Fibroblast of lung (primary cell): ENCODE data around the gene PLXNA4. TPM values are rescaled to one million over a fixed set of nuclear protein-coding genes. Genes with fewer than 3 reads are reported as not detected.

Experiments
- DNase-seq, 2 donors: peaks; one replicate each; pipeline versions ENCODE4 v3.0.0 to v3.0.0-alpha.2; 2010; ENCODE audit warnings: low read depth in 2 of 2
- H2AFZ ChIP-seq: 2 replicates; pipeline ENCODE4 v1.5.1; 2012; ENCODE audit warnings: low read length, control low read depth, inconsistent platforms
- H3K27ac ChIP-seq: 2 replicates; pipeline ENCODE4 v1.5.1; 2011; ENCODE audit warnings: low read length, control low read depth; ENCODE audit not compliant: insufficient read depth
- H3K27me3 ChIP-seq: 2 replicates; pipeline ENCODE4 v1.5.1; 2011; ENCODE audit warnings: mild to moderate bottlenecking, low read length; ENCODE audit not compliant: control insufficient read depth, insufficient read depth
- H3K36me3 ChIP-seq: 2 replicates; pipeline ENCODE4 v1.5.1; 2011; ENCODE audit warnings: low read length; ENCODE audit not compliant: control insufficient read depth, insufficient read depth
- H3K4me1 ChIP-seq: 2 replicates; pipeline ENCODE4 v1.5.1; 2011; ENCODE audit warnings: low read length; ENCODE audit not compliant: control insufficient read depth, insufficient read depth; ENCODE audit errors: extremely low read depth
- H3K4me2 ChIP-seq: 2 replicates; pipeline ENCODE4 v1.5.1; 2011; ENCODE audit warnings: low read length, control low read depth; ENCODE audit not compliant: insufficient read depth; ENCODE audit errors: extremely low read depth
- H3K4me3 ChIP-seq, 4 experiments: fragments of 200-600 bp in 1 of 4; sonication (generic) in 1 of 4; replicated peaks in 1 of 4; 2 replicates each; pipeline ENCODE4 v1.5.1; 2011 to 2016; ENCODE audit warnings: low read length in 4 of 4, low read depth in 3 of 4, mild to moderate bottlenecking in 3 of 4, control low read depth in 2 of 4, inconsistent platforms in 1 of 4, mixed read lengths in 1 of 4; ENCODE audit not compliant: insufficient read depth in 1 of 4; ENCODE audit errors: control extremely low read depth in 1 of 4
- H3K79me2 ChIP-seq: 2 replicates; pipeline ENCODE4 v1.5.1; 2012; ENCODE audit warnings: mild to moderate bottlenecking, low read length, inconsistent platforms; ENCODE audit not compliant: control insufficient read depth, insufficient read depth
- H3K9ac ChIP-seq: 2 replicates; pipeline ENCODE4 v1.5.1; 2011; ENCODE audit warnings: mild to moderate bottlenecking, low read length, control low read depth; ENCODE audit not compliant: insufficient read depth
- H3K9me3 ChIP-seq: 2 replicates; pipeline ENCODE4 v1.5.1; 2012; ENCODE audit warnings: low read depth, low read length; ENCODE audit not compliant: control insufficient read depth, insufficient read depth
- H4K20me1 ChIP-seq: 2 replicates; pipeline ENCODE4 v1.5.1; 2011; ENCODE audit warnings: low read length; ENCODE audit not compliant: control insufficient read depth, insufficient read depth; ENCODE audit errors: extremely low read depth
- EZH2 ChIP-seq: IDR thresholded peaks from 2 replicates; pipeline ENCODE4 v1.5.1; 2012; ENCODE audit warnings: low read length, control low read depth, mild to moderate bottlenecking; ENCODE audit errors: missing control alignments
- polyA plus RNA-seq, 2 donors: library from polyadenylated mRNA; depleted of rRNA in 1 of 2; stranded (reverse) in 1 of 2; unstranded in 1 of 2; fragments of >200 nt; gene quantifications; 2 replicates each; pipeline ENCODE4 v1.2.1, GENCODE V29; 2011 to 2012; ENCODE audit warnings: missing spikeins in 1 of 2
- total RNA-seq: library from RNA; depleted of rRNA; stranded (reverse); fragments of >200 nt; gene quantifications from 2 replicates; pipeline ENCODE4 v1.2.1, GENCODE V29; 2014
- TF ChIP-seq, protein P1 (sequence below), 2 donors: IDR thresholded peaks in 1 of 2; conservative IDR thresholded peaks in 1 of 2; 1 replicate in 1 of 2; 2 replicates in 1 of 2; pipeline ENCODE4 v1.5.1; 2011 to 2012; ENCODE audit warnings: low read length in 2 of 2, control low read depth in 1 of 2, inconsistent platforms in 1 of 2, low read depth in 1 of 2, mild to moderate bottlenecking in 1 of 2

The PLXNA4 gene
- total and polyA plus RNA-seq, 2 donors (not counting 1 experiment from before 2014, with no cell fraction given), result 1.2 to 1.5 TPM

DNA sequence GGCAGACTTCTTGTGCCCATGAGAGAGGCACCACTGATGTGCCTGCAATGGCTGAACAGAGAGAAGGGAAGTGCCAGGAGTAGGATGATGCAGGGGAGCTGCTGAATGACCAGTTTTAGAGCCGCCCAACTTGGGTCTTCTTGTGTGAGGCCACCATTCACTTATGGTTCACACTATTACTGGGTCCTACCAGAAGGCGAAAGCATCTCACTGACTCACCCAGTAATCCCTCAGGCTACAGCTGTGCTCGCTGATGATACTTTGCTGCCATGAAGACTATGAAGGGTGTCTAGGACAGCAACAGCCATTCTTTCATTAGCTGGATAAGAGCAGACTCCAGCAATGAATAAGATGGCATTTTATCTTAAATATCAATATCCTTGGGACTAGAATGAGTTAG, 47.6 kb downstream of the PLXNA4 start:
- DNase-seq, result no peak
- no peaks in the 10 kb centered on the region for H3K27me3 ChIP-seq
- no peaks in the 10 kb centered on the region for H3K4me1 ChIP-seq
- no peak overlapping the region for H3K27ac ChIP-seq
- no peak overlapping the region for H3K4me2 ChIP-seq
- H3K4me3 ChIP-seq, result no peak overlapping the region
- no peak overlapping the region for H3K9ac ChIP-seq
- H2AFZ ChIP-seq, result no peak overlapping the region
- H3K36me3 ChIP-seq, result no peaks in the 10 kb centered on the region
- no peaks in the 10 kb centered on the region for H3K79me2 ChIP-seq
- no peak for TF ChIP-seq EZH2
- TF ChIP-seq, protein P1, sequence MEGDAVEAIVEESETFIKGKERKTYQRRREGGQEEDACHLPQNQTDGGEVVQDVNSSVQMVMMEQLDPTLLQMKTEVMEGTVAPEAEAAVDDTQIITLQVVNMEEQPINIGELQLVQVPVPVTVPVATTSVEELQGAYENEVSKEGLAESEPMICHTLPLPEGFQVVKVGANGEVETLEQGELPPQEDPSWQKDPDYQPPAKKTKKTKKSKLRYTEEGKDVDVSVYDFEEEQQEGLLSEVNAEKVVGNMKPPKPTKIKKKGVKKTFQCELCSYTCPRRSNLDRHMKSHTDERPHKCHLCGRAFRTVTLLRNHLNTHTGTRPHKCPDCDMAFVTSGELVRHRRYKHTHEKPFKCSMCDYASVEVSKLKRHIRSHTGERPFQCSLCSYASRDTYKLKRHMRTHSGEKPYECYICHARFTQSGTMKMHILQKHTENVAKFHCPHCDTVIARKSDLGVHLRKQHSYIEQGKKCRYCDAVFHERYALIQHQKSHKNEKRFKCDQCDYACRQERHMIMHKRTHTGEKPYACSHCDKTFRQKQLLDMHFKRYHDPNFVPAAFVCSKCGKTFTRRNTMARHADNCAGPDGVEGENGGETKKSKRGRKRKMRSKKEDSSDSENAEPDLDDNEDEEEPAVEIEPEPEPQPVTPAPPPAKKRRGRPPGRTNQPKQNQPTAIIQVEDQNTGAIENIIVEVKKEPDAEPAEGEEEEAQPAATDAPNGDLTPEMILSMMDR (conservative IDR thresholded peaks at IDR 0.05 in 1 of 2, IDR thresholded peaks at IDR 0.05 in 1 of 2; ENCODE audit: low read depth in 1 of 2, low read length in 2 of 2), result no peak
- H3K9me3 ChIP-seq, result no peaks in the 10 kb centered on the region
- no peaks in the 10 kb centered on the region for H4K20me1 ChIP-seq

- Histone ChIP-seq H3K4me2 (no peak overlapping the region), H3K4me3 (no peak overlapping the region), H3K79me2 (no peaks in the 10 kb centered on the region), H3K4me1 (no peaks in the 10 kb centered on the region), H3K9me3 (no peaks in the 10 kb centered on the region), H3K9ac (no peak overlapping the region), H3K27ac (no peak overlapping the region), H2AFZ (no peak overlapping the region), H3K27me3 (no peaks in the 10 kb centered on the region), H3K36me3 (no peaks in the 10 kb centered on the region), H4K20me1 (no peaks in the 10 kb centered on the region)
- no peak for DNase-seq
- no peak for TF ChIP-seq EZH2
- TF ChIP-seq, protein P1 (conservative IDR thresholded peaks at IDR 0.05 in 1 of 2, IDR thresholded peaks at IDR 0.05 in 1 of 2; ENCODE audit: low read depth in 1 of 2, low read length in 2 of 2), result no peak
Measured at GRCh38 chr7:132527467-132528410, 48.5 kb downstream of the PLXNA4 start.

DNA sequence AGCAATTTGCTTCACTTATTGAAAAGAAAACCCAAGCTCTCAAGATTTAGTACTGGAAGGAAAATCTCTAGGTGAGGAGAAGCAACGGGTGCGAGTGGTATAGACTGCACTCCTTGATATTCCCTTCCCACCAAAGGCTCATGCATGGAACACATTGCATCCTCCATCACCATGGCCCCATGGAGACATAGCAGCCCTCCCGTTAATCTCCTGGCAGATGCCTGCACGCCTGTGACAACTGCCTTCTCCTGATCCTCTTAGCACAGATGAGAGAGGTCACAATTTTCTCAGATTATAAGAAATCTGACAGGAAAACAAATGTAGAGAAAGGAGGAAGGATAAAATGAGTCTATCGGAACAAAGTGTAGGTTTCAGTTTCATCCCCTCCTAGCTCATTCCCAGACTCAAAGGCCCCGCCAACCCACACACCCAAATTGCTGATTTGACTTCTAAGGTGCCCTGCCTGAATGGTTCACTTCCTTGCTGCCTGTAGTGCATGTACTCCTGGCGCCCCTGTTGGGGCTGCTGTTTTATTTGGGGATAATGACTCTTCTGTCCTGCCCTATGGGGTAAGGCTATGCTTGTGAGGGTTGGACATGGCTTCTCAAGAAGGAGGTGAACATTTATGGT, 50.0 kb downstream of the PLXNA4 start:
- Histone ChIP-seq H4K20me1 (no peaks in the 10 kb centered on the region), H3K27me3 (no peaks in the 10 kb centered on the region), H3K4me3 (no peak overlapping the region), H3K9me3 (no peaks in the 10 kb centered on the region), H3K9ac (no peak overlapping the region), H3K4me2 (no peak overlapping the region), H3K79me2 (no peaks in the 10 kb centered on the region), H2AFZ (no peak overlapping the region), H3K36me3 (no peaks in the 10 kb centered on the region), H3K4me1 (no peaks in the 10 kb centered on the region), H3K27ac (no peak overlapping the region)
- TF ChIP-seq, protein P1 (conservative IDR thresholded peaks at IDR 0.05 in 1 of 2, IDR thresholded peaks at IDR 0.05 in 1 of 2; ENCODE audit: low read depth in 1 of 2, low read length in 2 of 2), result no peak
- no peak for TF ChIP-seq EZH2
- DNase-seq, result no peak
